Smooth muscle cell (in vitro differentiated cells): ENCODE data around the gene ENG. TPM values are rescaled to one million over a fixed set of nuclear protein-coding genes. Genes with fewer than 3 reads are reported as not detected.

Experiments used
- DNase-seq: peaks from one replicate; lab custom pipeline; 2025; ENCODE audit not compliant: unreplicated experiment; lab: John Stamatoyannopoulos, UW
- H2AFZ ChIP-seq: fragments of 200-600 bp; sonication (generic); 2 replicates; pipeline ENCODE4 v1.6.0; 2016; ENCODE audit warnings: antibody characterized with exemption, low read depth, mild to moderate bottlenecking
- H3F3A ChIP-seq: fragments of 200-600 bp; sonication (generic); 2 replicates; pipeline ENCODE4 v1.6.0; 2017; ENCODE audit warnings: antibody characterized with exemption, low read depth
- H3K27ac ChIP-seq: fragments of 200-600 bp; sonication (generic); 2 replicates; pipeline ENCODE4 v1.5.1; 2016; ENCODE audit warnings: low read depth, mild to moderate bottlenecking
- H3K27me3 ChIP-seq: fragments of 200-600 bp; sonication (generic); 2 replicates; pipeline ENCODE4 v1.6.1; 2016; ENCODE audit warnings: low read depth, mild to moderate bottlenecking
- H3K36me3 ChIP-seq: fragments of 200-600 bp; sonication (generic); 2 replicates; pipeline ENCODE4 v1.5.1; 2016; ENCODE audit warnings: low read depth
- H3K4me1 ChIP-seq: fragments of 200-600 bp; sonication (generic); 2 replicates; pipeline ENCODE4 v1.5.1; 2016; ENCODE audit warnings: low read depth
- H3K4me2 ChIP-seq: fragments of 200-600 bp; sonication (generic); 2 replicates; pipeline ENCODE4 v1.6.0; 2016; ENCODE audit warnings: mild to moderate bottlenecking
- H3K4me3 ChIP-seq: fragments of 200-600 bp; sonication (generic); 2 replicates; pipeline ENCODE4 v1.5.1; 2016; ENCODE audit warnings: mild to moderate bottlenecking
- H3K79me2 ChIP-seq: fragments of 200-600 bp; sonication (generic); 2 replicates; pipeline ENCODE4 v1.6.0; 2016; ENCODE audit warnings: low read depth, mild to moderate bottlenecking
- H3K9ac ChIP-seq: fragments of 200-600 bp; sonication (generic); 2 replicates; pipeline ENCODE4 v1.6.0; 2016; ENCODE audit warnings: low read depth
- H3K9me3 ChIP-seq: fragments of 200-600 bp; sonication (generic); replicated peaks from 2 replicates; pipeline ENCODE4 v1.5.1; 2016; ENCODE audit warnings: low read depth
- H4K20me1 ChIP-seq: fragments of 200-600 bp; sonication (generic); 2 replicates; pipeline ENCODE4 v1.6.0; 2016; ENCODE audit warnings: low read depth
- CTCF ChIP-seq: fragments of 200-600 bp; sonication (generic); IDR thresholded peaks from 2 replicates; pipeline ENCODE4 v1.5.1; 2017; ENCODE audit warnings: borderline replicate concordance, mild to moderate bottlenecking, antibody characterized with exemption; ENCODE audit not compliant: insufficient read depth, poor library complexity, severe bottlenecking
- WGBS: methylation state at CpG from one replicate; pipeline ENCODE4 v1.1.7; 2016; ENCODE audit warnings: low lambda C conversion rate; 5-methylcytosine and 5-hydroxymethylcytosine counted together
- polyA plus RNA-seq: library from polyadenylated mRNA; unstranded; fragments of >200 nt; fragmentation: Nextera tagmentation; extraction: Ambion mirVana; gene quantifications from 2 replicates; pipeline ENCODE4 v1.2.1, GENCODE V29; 2016
- total RNA-seq: library from RNA; depleted of rRNA; stranded (reverse); fragments of >200 nt; gene quantifications from 2 replicates; pipeline ENCODE4 v1.2.3, GENCODE V29; 2014

ENG gene
- total and polyA plus RNA-seq, 2 experiments from 2014 or later, result 12.6 to 54.1 TPM

- Histone ChIP-seq H4K20me1 (no peaks in the 10 kb centered on the region), H3K79me2 (no peaks in the 10 kb centered on the region), H3K9me3 (no peaks in the 10 kb centered on the region), H3K36me3 (no peaks in the 10 kb centered on the region), H3K27me3 (no peaks in the 10 kb centered on the region), H3K27ac (no peak overlapping the region), H2AFZ (peak overlapping the region; percentile 58), H3K4me1 (peaks cover 8% of the 10 kb centered on the region), H3K4me2 (peak overlapping the region; percentile 86), H3F3A (no peaks in the 10 kb centered on the region), H3K9ac (no peak overlapping the region), H3K4me3 (peak overlapping the region; percentile 55)
- WGBS, result 6% methylated on average over 26 of the region's 43 CpGs
- no peak for TF ChIP-seq CTCF
- peak; percentile 96 for DNase-seq
Observed at GRCh38 chr9:127770905-127771569, 83.4 kb downstream of the ENG start.

DNA sequence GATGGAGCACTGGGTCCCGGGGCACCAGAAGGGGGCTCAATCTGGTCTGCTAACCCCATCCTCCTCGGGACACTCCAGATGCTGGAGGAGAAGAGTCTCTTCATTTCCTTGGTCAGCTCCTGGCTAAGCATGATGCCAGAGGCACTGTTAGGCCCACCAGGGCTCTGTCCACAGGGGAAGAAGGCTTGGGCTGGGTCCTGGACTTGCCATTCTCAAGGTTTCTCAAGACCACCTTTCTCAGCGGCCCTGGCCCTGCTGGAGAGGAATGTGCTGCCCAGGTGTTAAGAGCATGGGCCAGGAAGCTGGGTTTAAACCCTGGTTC lies 83.9 kb downstream of the ENG start:
- peak overlapping the region; percentile 58 for H2AFZ ChIP-seq
- H3F3A ChIP-seq, result no peaks in the 10 kb centered on the region
- H3K79me2 ChIP-seq, result no peaks in the 10 kb centered on the region
- no peaks in the 10 kb centered on the region for H3K36me3 ChIP-seq
- TF ChIP-seq CTCF, result no peak
- H3K27me3 ChIP-seq, result no peaks in the 10 kb centered on the region
- DNase-seq, result no peak
- no peak overlapping the region for H3K9ac ChIP-seq
- H3K4me2 ChIP-seq, result peak overlapping the region; percentile 86
- H4K20me1 ChIP-seq, result no peaks in the 10 kb centered on the region
- no peak overlapping the region for H3K27ac ChIP-seq
- no peaks in the 10 kb centered on the region for H3K9me3 ChIP-seq
- peak overlapping the region; percentile 55 for H3K4me3 ChIP-seq
- WGBS, result 57% methylated on average over 3 of the region's 3 CpGs
- H3K4me1 ChIP-seq, result peaks cover 8% of the 10 kb centered on the region

DNA sequence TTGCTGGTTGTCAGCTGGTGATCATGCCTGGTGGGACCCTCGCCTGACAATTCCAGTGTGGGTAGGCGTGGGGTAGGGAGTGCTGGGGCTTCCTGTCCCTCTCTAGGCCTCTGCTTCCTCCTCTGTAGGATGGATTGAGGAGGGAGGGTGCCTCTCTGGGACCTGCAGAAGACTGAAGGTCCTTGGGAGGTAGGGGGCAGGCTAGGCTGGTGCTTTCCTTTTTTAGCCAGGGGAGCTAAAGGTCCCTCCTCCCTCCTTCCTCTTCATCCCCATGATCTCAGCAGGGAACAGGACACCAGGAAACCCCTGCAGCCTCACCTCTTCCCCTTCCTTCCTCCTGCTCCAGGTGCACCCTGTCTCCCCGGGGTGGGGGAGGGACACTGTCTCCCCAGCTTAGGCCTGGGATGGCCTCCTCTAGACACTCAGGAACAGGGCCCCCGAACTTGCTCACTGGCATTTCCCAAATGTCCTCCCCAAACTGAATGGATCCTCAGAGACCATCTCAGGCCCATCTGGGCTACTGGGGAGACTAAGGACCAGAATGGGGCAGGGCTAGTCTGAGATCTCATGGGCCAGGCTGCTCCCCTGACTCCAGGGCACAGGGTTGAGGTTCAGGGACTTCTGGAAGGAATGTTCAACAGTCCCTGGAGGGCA lies 84.4 kb downstream of the ENG start:
- no peak overlapping the region for H3K4me3 ChIP-seq
- no peaks in the 10 kb centered on the region for H3K79me2 ChIP-seq
- no peaks in the 10 kb centered on the region for H3K27me3 ChIP-seq
- H4K20me1 ChIP-seq, result no peaks in the 10 kb centered on the region
- no peaks in the 10 kb centered on the region for H3F3A ChIP-seq
- no peaks in the 10 kb centered on the region for H3K36me3 ChIP-seq
- no peak overlapping the region for H3K9ac ChIP-seq
- no peak overlapping the region for H3K4me2 ChIP-seq
- 92% methylated on average over 4 of the region's 4 CpGs for whole genome bisulfite sequencing
- no peak overlapping the region for H3K27ac ChIP-seq
- no peaks in the 10 kb centered on the region for H3K9me3 ChIP-seq
- no peak for TF ChIP-seq CTCF
- no peak overlapping the region for H2AFZ ChIP-seq
- H3K4me1 ChIP-seq, result peaks cover 8% of the 10 kb centered on the region
- no peak for DNase-seq

DNA sequence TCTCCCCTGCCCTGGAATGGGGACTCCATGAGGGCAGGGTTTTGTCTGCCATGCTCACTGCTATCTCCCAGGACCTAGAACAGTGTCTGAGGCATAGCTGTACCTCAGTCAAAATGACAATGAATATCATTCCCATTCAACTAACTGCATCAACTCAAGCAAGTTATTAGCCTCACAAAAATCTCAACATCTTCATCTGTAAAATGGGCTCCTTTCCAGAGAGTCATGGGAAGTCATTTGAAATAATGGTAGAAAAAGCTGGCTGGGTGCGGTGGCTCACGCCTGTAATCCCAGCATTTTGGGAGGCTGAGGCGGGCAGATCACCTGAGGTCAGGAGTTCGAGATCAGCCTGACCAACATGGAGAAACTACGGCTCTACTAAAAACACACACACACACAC lies 85.4 kb downstream of the ENG start:
- no peaks in the 10 kb centered on the region for H3K27me3 ChIP-seq
- DNase-seq, result no peak
- no peaks in the 10 kb centered on the region for H3K79me2 ChIP-seq
- H3K4me2 ChIP-seq, result no peak overlapping the region
- H3F3A ChIP-seq, result no peaks in the 10 kb centered on the region
- no peak overlapping the region for H3K9ac ChIP-seq
- no peaks in the 10 kb centered on the region for H3K36me3 ChIP-seq
- no peak overlapping the region for H3K4me3 ChIP-seq
- peaks cover 8% of the 10 kb centered on the region for H3K4me1 ChIP-seq
- H4K20me1 ChIP-seq, result no peaks in the 10 kb centered on the region
- H2AFZ ChIP-seq, result no peak overlapping the region
- no peak overlapping the region for H3K27ac ChIP-seq
- TF ChIP-seq CTCF, result no peak
- no peaks in the 10 kb centered on the region for H3K9me3 ChIP-seq
- WGBS, result 93% methylated on average over 5 of the region's 5 CpGs
